GM18861 (cell line): ENCODE measurements around the gene CLDN11.

Experiments used
- ATAC-seq: cut with Tn5 transposase; IDR thresholded peaks from one replicate; pipeline ENCODE4 v1.9.1; 2021; ENCODE audit not compliant: unreplicated experiment

Gene CLDN11

DNA sequence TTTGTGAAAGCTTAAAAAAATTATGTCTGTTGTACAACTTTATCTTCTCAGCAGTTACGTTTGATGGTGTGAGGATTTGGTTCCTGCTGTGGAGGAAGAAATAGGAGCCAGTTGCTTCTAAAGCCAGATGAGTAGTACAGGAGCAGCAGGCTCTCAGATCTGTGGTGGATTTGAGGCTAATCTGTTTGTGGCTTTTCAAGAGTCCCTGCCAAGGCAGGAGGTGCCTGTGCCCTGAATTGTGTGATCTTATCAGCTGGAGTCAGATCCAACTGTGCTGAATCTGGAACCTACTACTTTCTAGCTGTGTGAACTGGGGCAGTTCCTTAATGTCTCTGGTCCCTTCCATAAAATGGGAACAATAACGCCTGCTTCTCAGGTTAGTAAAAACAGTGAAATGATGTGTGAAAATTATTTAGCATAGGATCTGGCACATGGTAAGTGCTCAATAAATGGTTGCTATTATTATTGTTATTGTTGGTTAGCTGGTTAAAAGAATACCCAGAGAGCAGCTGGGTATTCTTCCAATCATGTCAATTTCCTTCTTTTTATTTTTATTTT lies 7.7 kb downstream of the CLDN11 start:
- no peak for ATAC-seq

DNA sequence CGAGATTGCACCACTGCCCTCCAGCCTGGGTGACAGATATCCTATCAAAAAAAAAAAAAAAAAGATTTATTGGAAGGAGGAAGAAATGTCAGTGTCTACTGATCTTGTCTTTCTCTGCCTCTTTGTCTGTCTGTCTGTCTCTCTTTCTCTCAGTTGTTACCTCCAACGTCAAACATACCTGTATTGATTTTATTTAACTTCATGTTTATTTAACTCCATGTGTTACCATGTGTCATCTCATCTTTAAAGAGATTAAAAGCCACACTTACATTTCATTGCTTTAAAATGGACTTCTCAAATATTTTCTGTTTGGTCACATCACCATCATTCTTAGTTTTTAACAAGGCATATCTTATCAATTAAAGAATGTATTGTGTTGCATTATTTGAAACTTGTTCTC lies 9.4 kb downstream of the CLDN11 start:
- no peak for ATAC-seq

DNA sequence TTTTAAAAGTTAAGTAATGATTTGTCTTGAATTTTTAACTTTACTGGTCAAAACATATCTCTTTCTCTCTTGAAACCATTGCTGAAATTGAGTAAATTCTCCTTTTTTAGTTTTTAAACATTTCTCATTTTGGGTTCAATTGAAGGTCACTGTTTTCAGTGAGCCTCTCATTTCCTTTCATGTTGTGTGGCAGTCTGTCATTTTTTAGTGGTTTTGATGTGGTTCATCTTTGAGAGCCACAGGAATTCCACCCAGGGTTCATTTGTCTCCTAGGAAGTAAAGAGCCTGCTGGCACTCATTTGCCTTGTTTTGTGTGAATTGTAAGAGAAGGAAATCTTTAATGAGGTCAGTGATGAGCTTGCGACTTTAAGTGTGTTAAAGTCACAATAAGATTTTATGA lies 10.4 kb downstream of the CLDN11 start:
- ATAC-seq: peak; percentile 79

DNA sequence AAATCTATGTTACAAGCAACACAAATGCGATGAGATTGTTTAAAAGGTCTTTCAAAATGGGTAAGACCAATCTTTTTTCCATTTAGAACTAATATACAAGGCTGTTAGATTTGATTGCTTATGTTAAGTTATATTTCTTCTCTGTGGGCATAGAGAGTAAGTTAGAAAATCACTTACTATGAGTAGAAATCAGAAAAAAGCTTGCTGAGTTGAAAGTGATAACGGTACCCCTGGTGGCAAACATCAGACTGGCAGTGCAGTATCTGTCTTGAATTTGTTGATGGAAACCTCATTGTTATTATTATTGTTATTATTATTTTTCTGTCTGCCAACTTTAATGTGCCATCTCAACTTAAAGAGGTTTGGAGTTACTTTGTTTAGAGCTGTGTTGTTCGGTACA lies 12.4 kb downstream of the CLDN11 start:
- no peak for ATAC-seq

DNA sequence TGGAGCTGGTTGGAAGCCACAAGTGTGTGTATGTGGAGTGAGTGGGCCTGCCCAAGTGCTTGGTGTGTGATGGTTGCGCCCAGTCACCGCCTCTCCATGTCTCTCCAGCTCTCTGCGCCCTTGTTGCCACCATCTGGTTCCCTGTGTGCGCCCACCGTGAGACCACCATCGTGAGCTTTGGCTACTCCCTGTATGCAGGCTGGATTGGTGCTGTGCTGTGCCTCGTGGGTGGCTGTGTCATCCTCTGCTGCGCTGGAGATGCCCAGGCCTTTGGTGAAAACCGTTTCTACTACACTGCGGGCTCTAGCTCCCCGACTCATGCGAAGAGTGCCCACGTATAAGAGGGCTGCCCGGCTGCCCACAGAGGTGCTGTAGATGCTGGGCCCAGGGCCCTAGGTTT lies 13.7 kb downstream of the CLDN11 start:
- ATAC-seq: no peak

DNA sequence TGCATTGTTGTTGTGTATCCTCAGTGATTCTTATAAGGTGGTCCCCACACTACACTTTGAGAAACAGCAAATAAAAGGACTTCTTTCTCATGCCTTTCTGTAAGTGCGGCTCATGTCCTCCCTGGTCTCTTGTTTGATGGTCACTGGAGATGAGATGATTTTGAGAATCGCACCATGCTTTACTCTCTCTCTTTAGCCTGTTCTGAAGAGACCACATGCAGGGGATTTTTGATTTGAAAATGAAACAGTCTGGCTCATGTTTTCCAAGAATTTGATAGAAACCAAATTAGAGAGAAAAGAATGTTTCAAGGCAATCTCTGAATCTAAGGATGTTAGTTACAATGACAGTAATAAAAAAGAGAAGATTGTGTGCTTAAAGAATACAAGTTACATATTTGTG lies 18.0 kb downstream of the CLDN11 start:
- ATAC-seq: no peak

DNA sequence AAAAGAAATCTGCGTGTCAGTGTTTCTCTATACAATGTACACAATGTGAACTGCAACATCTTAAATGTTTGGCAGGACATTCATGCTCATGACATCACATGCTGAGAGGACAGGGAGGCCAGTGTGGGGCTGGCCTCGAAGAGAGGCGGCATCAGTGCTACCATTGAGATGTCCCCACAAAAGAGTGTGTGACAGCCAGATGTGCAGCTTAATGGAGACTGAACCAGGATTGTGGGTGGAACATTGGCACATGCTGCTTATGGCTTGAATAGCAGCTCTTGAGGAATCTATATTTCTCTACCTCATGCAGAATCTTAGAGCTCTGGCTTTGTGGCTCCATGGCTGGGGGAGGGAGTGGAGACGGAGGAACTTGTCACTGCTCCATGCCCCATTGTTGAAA lies 18.5 kb downstream of the CLDN11 start:
- ATAC-seq: no peak

DNA sequence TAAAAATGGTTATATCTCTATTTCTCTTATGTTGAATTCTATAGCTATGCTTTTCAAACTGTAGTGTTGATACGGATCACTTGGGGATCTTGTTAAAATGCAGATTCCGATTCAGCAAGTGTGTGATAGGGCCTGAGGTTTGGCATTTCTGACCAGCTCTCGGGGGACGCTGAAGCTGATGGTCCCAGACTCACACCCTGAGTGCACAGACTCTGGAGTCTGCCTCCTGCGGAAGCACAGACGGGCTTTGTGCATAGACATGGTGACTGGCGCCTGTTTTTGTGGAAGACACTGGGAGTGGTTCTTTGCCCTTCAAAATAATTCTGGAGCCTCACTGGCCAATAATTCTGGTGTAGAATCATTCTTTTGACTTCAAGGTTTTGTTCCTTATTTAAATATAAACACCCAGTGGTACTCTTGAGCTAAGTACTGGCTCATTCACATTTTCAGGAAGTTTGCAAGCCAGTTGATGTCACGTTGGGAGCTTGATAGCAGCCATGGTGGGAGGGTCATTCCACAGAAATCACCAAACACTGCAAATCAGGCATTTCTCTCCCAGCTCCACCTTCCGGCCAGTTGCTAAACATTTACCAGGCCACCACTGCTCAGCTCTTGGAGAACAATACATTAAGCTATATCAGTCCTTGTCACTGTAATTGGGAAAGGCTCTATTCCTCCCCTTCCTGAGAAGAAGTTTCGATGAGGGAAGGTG lies 19.2 kb downstream of the CLDN11 start:
- ATAC-seq: no peak

DNA sequence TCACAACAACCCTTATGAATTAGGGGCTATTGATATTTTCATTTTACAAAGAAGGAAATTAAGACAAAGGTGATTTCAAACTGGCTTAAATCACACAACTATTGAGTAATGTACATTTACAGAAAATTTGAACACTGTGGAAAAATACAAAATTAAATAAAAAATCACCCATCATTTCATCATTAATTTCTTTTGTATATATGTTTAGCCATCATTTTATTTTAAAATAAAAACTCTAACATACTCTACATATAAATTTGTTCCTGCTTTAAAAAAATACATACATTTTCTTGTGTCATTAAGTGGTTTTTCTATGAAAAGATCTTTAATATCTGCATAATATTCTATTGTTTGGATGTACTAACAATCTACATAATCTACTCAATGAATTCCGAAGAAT lies 20.2 kb downstream of the CLDN11 start:
- ATAC-seq: no peak

DNA sequence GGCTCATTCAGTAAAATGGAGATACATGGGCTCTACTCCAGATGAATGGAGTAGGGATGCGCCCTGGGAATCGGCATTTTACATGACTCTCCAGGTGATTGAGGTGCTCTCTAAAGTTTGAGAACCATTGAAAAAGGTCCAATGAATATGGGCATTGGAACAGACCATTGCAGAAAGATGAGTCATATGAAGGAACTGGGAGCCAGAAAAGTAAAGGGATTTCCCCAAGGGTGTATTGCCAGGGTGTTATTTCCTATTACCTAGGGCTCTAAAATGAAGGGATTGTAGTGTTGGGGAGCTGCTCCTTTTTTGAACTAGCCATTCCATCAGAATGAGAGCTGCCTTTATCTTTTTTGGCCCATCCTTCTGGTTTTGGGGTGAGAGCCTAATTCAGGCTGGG lies 21.7 kb downstream of the CLDN11 start:
- ATAC-seq: no peak

DNA sequence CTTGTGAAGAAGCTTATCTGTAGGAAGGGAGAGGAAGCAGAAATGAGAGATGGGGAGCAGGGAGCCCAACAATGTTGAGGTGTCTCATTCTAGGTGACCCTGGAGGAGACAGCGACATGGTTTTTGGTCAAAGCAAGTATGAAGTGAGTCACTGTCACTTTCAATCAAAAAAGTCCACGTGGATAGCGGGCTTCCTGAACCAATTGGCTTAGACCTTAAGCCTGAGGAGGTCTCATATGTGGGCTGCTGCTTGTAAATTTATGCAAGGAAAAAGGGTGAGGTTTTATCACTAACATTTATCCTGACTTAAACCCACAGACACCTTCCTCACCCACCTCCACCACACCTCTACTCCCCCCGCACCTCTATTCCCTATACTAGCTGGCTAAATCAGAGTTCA lies 22.7 kb downstream of the CLDN11 start:
- ATAC-seq: no peak

DNA sequence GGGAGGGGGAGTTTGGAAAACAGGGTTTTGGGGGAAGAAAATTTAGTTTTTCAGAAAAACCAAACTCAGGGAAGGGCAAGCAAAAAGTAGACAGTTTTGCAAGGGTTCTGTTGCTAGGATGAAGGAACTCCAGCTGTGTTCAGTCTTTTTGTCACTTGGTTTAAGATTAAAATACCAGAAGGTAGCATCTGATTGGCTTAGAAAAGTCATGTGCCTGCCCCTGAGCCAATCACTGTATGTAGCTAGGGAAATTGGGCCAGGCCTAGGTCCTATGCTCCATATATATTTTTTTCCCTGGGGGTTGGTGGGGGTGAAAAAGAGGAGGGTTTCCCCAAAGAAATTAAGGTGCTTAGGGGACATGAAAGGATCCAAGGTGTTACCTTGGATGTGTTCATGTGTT lies 24.3 kb downstream of the CLDN11 start:
- ATAC-seq: no peak

DNA sequence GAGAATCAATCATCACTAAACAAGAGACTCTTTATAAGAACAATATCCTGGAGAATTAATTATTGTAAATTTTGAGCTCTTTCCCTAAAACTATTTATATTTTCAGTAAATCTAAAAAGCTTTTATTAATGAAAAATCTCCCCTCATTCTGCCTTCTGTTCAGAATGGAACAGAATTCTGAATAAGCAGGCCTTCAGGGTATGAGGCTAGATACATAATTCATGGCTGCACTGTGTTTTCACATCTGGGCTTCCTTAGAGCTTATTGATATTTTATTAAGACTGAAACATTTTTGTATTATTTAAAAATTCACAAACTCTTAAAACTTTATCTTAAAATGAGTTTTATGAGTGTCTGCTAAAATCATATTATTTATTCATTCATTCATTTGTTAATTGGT lies 24.8 kb downstream of the CLDN11 start:
- ATAC-seq: no peak

DNA sequence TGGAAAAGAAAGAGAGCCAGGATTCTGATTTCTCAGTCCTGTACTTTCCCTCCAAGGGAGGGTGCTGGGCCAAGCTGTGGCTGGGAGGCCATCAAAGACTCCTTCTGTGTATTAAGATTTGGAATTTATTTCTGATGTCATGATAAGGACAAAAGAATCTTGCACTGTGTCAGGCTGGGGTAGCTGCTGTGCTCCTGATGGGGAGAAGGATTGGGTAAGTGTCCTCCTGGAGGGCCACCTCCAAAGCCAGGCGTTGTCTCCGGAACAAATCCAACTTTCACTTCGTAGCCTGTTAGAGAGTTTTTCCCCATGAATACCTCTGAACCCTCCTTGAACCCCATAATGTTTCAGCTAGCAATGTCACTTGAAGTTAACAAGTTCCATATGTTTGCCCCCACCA lies 29.9 kb downstream of the CLDN11 start:
- no peak for ATAC-seq

DNA sequence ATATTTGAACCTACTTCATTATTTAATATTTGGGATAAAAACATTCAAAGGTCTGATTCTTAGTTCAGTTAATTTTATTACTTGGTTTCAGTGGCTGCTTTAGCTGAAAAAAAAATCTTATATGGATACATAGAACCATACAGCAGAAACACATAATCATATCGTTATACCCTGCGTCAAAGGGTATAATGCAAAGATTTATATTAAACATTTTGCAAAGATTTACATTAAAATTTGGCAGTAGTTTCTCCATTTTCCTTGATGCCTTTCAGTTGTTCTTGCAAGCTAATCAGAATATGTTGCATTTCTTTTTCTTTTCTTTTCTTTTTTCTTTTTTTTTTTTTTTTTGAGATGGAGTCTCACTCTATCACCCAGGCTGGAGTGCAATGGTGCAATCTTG lies 31.4 kb downstream of the CLDN11 start:
- ATAC-seq: no peak

DNA sequence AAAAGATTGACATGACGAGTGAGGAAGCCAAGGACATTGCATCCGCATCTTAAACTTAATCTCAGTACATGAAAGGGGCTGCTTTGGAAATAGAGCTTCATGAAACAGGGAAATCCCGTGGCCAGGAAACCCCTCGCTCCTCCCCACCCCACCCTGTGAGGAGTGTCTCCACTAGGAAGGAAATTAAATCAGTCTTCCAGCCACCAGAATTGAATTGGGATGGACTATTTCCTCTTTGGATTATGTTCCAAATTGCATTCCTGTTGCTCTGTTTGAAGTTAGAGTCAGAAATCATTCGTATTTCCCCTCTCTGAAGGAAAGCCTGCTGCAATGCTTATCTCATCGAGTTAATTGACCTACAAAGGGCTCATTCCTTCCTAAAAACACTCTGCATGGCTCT lies 35.8 kb downstream of the CLDN11 start:
- no peak for ATAC-seq

DNA sequence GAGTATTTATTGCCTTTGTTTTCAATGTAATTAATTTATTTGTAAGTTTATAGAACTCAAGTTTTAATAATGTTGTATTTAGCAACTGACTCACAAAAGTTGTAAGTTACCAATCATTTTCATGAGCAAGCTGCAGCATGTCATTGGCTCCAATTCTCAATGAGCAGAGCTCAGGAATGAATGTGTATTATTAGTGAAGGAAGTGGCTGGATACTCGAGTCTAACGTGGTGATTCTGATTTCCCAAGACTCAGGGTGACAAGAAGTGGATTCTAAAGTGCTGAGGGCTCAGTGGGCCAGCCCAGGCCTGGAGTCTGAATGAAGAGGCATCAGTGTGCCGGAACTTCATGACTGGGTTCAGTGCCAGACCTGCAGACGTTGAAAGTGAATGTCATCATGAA lies 39.6 kb downstream of the CLDN11 start:
- no peak for ATAC-seq

DNA sequence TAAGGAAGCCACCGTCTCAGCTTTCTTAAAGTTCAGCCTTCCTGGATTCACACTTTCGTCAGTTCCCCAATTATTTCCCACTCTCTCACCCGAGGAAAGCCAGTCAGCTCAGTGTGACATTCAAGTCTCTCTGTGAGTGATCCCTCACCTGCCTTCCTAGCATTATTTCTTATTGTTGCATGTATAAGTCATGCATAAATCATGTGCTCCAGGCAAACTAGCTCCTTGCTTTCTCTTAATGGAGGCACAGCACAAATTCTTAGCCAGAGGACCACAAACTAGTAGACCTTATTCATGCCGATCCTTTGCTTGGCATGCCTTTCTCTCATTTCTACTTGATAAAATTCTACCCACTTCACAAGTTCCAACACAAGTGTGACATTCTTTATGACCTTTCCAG lies 44.3 kb downstream of the CLDN11 start:
- ATAC-seq: no peak

DNA sequence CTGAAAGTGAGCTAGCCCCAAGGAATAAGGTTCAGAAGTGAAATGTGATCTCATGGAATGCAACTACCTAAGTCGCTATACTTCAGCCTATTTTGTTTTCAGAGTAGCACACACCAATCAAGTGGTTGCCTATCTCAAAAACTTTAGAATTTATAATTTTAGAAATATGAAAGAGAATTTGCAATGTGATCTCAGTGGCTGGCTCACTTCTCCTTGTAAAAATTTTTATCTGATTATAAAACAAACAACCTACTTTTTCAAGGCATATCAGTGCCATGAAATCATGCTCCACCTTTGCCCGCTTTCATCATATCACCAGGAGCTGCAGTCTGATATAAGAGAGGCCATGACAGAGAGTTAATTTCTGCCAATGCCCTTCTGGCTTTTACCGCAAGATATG lies 47.3 kb downstream of the CLDN11 start:
- no peak for ATAC-seq

DNA sequence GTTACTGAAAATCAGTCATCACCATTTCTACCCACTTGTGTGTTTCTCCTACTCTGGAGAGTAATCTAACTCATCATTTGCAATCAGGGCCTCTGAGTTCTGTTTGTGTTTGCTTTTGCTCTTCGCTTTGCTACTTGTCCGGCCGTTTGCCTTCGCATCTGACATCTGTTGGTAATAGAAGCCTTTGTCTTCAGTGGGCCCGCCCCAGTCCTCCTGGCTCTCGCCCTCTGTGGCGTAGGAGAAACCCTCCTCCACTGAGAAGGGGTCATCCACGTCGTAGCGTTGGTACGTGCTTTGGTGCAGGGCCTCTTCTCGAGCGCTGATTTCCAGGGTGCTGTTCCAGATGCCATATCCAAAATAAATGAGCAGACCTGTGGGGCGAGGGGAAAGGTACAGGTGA lies 48.3 kb downstream of the CLDN11 start:
- no peak for ATAC-seq

DNA sequence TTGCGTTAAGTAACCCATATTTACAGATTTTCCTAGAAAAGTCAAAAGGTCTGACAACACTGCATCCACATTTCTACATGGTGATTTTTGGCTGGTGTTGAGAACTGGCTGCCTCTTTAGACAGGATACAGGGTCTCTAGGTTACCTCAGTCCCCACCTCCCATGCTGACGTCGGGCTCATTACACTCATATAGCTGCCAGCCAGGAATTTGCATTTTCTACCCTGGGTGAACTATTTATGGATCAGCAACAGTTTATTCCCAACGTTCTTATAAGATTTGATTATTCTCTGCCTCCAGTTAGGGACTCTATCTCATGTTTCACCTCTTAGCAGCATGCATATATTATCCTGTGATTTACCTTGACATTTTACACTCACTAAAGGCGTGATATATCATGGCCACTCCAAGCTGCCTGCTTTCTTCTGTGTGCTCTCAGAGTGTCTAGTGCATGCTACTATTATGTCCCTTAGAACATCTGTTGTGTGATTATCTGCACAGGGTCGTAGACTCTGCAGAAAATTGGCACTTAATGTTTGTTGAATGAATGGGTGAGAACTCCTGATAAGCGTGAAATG lies 49.0 kb downstream of the CLDN11 start:
- ATAC-seq: no peak

DNA sequence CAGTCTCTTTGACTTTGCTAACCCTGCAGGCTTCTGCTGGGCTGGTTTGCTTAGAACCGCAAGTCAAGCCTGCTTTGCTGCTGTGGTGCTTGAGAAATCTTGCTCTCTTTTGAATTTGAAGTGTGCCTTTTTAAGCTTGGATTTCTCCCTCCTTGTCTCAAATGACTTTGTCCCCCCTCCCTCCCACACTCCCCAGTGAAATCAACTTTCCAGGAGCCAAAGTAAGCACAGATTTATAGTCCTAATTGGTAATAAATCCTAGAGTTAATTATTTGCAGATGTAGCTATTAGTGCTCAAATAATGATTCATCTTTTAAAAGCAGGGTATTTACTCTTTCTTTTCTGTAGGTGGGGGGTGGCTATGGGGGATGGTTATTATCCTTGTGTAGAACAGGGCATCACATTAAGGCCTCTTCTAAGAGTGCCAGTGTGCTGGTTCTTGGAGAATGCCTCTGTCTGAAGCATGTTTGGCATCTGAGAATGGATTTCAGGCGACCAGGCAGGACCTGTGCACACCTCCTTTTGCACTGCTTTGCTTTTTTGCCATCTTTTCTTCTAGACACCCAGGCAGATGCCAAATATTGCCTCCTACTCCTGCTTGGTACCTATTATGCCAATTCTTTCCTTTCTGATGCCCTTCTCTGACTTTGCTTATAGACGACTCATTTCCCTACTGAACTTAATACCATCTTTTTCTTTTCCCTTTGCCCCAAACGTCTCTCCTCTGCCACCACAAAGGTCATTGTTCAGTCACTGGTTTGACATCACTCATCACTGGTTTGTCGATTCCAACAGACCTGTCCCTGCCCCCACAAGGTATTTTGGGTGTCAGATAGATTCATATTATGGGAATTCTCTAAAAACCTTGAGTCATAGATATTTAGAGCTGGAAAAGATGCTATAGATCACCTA lies 50.7 kb downstream of the CLDN11 start:
- no peak for ATAC-seq
